Measurements from ENCODE around the gene MRFAP1L1.
A peak's percentile ranks its signal among the peaks of the same experiment; 100 is the strongest.
"Not testable (repeated sequence)": the region's sequence is repeated elsewhere in the genome, so short reads cannot be mapped to it uniquely, and the experiment has no call there.

Gene MRFAP1L1

GRCh38 chr4:6730603-6731317, 21.1 kb upstream of the MRFAP1L1 start:
- DNase-seq: no peak
- H3K4me1 Mint-ChIP-seq (ENCODE audit: low read depth in 2 of 2): no peaks in the 10 kb centered on the region

GRCh38 chr4:6728320-6729029, 18.8 kb upstream of the MRFAP1L1 start:
- H3K4me3 Mint-ChIP-seq: no peak overlapping the region
- peak overlapping the region in 1 of 2 donors; percentile 58 for H3K27ac Mint-ChIP-seq
- ATAC-seq (replicated peaks) (no peak), DNase-seq (no peak)
- no peaks in the 10 kb centered on the region for H3K4me1 Mint-ChIP-seq (ENCODE audit: low read depth in 2 of 2)
- peaks cover 2% of the 10 kb centered on the region for H3K36me3 Mint-ChIP-seq (ENCODE audit: insufficient read depth)
- H3K9me3 Mint-ChIP-seq: no peaks in the 10 kb centered on the region
- peaks cover 0 to 3% of the 10 kb centered on the region in 2 donors for H3K27me3 Mint-ChIP-seq

More at GRCh38 chr4:6730603-6731317, 21.1 kb upstream of the MRFAP1L1 start:
- no peak for ATAC-seq (replicated peaks)
- Mint-ChIP-seq H3K36me3 (ENCODE audit: insufficient read depth) (no peaks in the 10 kb centered on the region), H3K27me3 (peaks cover 0 to 17% of the 10 kb centered on the region in 2 donors), H3K9me3 (no peaks in the 10 kb centered on the region), H3K4me3 (no peak overlapping the region), H3K27ac (no peak overlapping the region)

- Mint-ChIP-seq H3K4me1 (ENCODE audit: low read depth in 2 of 2) (no peaks in the 10 kb centered on the region), H3K4me3 (no peak overlapping the region), H3K27ac (peak overlapping the region in 1 of 2 donors; percentile 58), H3K9me3 (no peaks in the 10 kb centered on the region), H3K36me3 (ENCODE audit: insufficient read depth) (peaks cover 2% of the 10 kb centered on the region), H3K27me3 (no peaks in the 10 kb centered on the region)
- DNase-seq (no peak), ATAC-seq (replicated peaks) (no peak)
These were observed 18.2 kb upstream of the MRFAP1L1 start for GRCh38 chr4:6727943-6728250.

GRCh38 chr4:6727081-6727942, 17.6 kb upstream of the MRFAP1L1 start:
- ATAC-seq (replicated peaks) (no peak), DNase-seq (no peak)
- Mint-ChIP-seq H3K4me3 (no peak overlapping the region), H3K27me3 (no peaks in the 10 kb centered on the region), H3K27ac (no peak overlapping the region), H3K9me3 (no peaks in the 10 kb centered on the region), H3K36me3 (ENCODE audit: insufficient read depth) (peaks cover 2% of the 10 kb centered on the region), H3K4me1 (ENCODE audit: low read depth in 2 of 2) (no peaks in the 10 kb centered on the region)

GRCh38 chr4:6725427-6725961, 15.8 kb upstream of the MRFAP1L1 start:
- not testable (repeated sequence) for H3K27ac Mint-ChIP-seq; H3K4me1 Mint-ChIP-seq (ENCODE audit: low read depth in 2 of 2); H3K4me3 Mint-ChIP-seq; DNase-seq; ATAC-seq (replicated peaks); H3K27me3 Mint-ChIP-seq; H3K36me3 Mint-ChIP-seq (ENCODE audit: insufficient read depth); H3K9me3 Mint-ChIP-seq

- no peak for ATAC-seq (replicated peaks)
- H3K27ac Mint-ChIP-seq: no peak overlapping the region
These were observed 14.9 kb upstream of the MRFAP1L1 start for GRCh38 chr4:6724421-6725111.

GRCh38 chr4:6723851-6724250, 14.2 kb upstream of the MRFAP1L1 start:
- ATAC-seq (replicated peaks) (no peak), DNase-seq (no peak)
- H3K4me1 Mint-ChIP-seq (ENCODE audit: low read depth in 2 of 2): peaks cover 7 to 10% of the 10 kb centered on the region in 2 donors
- no peaks in the 10 kb centered on the region for H3K9me3 Mint-ChIP-seq
- H3K36me3 Mint-ChIP-seq (ENCODE audit: insufficient read depth): peaks cover 19% of the 10 kb centered on the region
- no peak overlapping the region for H3K4me3 Mint-ChIP-seq
- H3K27ac Mint-ChIP-seq: no peak overlapping the region
- no peaks in the 10 kb centered on the region for H3K27me3 Mint-ChIP-seq

More at GRCh38 chr4:6724421-6725111, 14.9 kb upstream of the MRFAP1L1 start:
- no peaks in the 10 kb centered on the region for H3K27me3 Mint-ChIP-seq
- H3K4me1 Mint-ChIP-seq (ENCODE audit: low read depth in 2 of 2): peaks cover 3 to 4% of the 10 kb centered on the region in 2 donors
- no peak overlapping the region for H3K4me3 Mint-ChIP-seq
- peaks cover 12% of the 10 kb centered on the region for H3K36me3 Mint-ChIP-seq (ENCODE audit: insufficient read depth)
- DNase-seq: no peak
- H3K9me3 Mint-ChIP-seq: no peaks in the 10 kb centered on the region

GRCh38 chr4:6722891-6723290, 13.2 kb upstream of the MRFAP1L1 start:
- ATAC-seq (replicated peaks) (no peak), DNase-seq (no peak)
- Mint-ChIP-seq H3K4me1 (ENCODE audit: low read depth in 2 of 2) (peaks cover 11 to 13% of the 10 kb centered on the region in 2 donors), H3K27ac (no peak overlapping the region), H3K36me3 (ENCODE audit: insufficient read depth) (peaks cover 26% of the 10 kb centered on the region), H3K27me3 (no peaks in the 10 kb centered on the region), H3K9me3 (no peaks in the 10 kb centered on the region), H3K4me3 (no peak overlapping the region)

- ATAC-seq (replicated peaks) (no peak), DNase-seq (no peak)
- peaks cover 11 to 17% of the 10 kb centered on the region in 2 donors for H3K4me1 Mint-ChIP-seq (ENCODE audit: low read depth in 2 of 2)
- H3K36me3 Mint-ChIP-seq (ENCODE audit: insufficient read depth): peaks cover 34% of the 10 kb centered on the region
- H3K27me3 Mint-ChIP-seq: no peaks in the 10 kb centered on the region
- H3K9me3 Mint-ChIP-seq: no peaks in the 10 kb centered on the region
- no peak overlapping the region for H3K4me3 Mint-ChIP-seq
- H3K27ac Mint-ChIP-seq: no peak overlapping the region
These were observed 11.5 kb upstream of the MRFAP1L1 start for GRCh38 chr4:6721121-6721520.

GRCh38 chr4:6720202-6720699, 10.6 kb upstream of the MRFAP1L1 start:
- Mint-ChIP-seq H3K9me3 (no peaks in the 10 kb centered on the region), H3K27ac (no peak overlapping the region), H3K4me3 (peak overlapping the region; percentile 65 to 70), H3K27me3 (no peaks in the 10 kb centered on the region), H3K4me1 (ENCODE audit: low read depth in 2 of 2) (peaks cover 17 to 24% of the 10 kb centered on the region in 2 donors), H3K36me3 (ENCODE audit: insufficient read depth) (peaks cover 41% of the 10 kb centered on the region)
- DNase-seq: peak; percentile 79 to 83 (median 81)
- ATAC-seq (replicated peaks): peak; percentile 27

GRCh38 chr4:6719611-6720179, 10.0 kb upstream of the MRFAP1L1 start:
- H3K27me3 Mint-ChIP-seq: no peaks in the 10 kb centered on the region
- no peak for DNase-seq
- no peak for ATAC-seq (replicated peaks)
- peaks cover 17 to 24% of the 10 kb centered on the region in 2 donors for H3K4me1 Mint-ChIP-seq (ENCODE audit: low read depth in 2 of 2)
- H3K27ac Mint-ChIP-seq: no peak overlapping the region
- peaks cover 41% of the 10 kb centered on the region for H3K36me3 Mint-ChIP-seq (ENCODE audit: insufficient read depth)
- no peaks in the 10 kb centered on the region for H3K9me3 Mint-ChIP-seq
- H3K4me3 Mint-ChIP-seq: peak overlapping the region; percentile 65 to 70

- ATAC-seq (replicated peaks) (no peak), DNase-seq (no peak)
- no peaks in the 10 kb centered on the region for H3K9me3 Mint-ChIP-seq
- H3K4me1 Mint-ChIP-seq (ENCODE audit: low read depth in 2 of 2): peaks cover 17 to 24% of the 10 kb centered on the region in 2 donors
- H3K4me3 Mint-ChIP-seq: peak overlapping the region; percentile 24 to 40
- peak overlapping the region; percentile 31 to 81 for H3K27ac Mint-ChIP-seq
- peaks cover 39% of the 10 kb centered on the region for H3K36me3 Mint-ChIP-seq (ENCODE audit: insufficient read depth)
- H3K27me3 Mint-ChIP-seq: no peaks in the 10 kb centered on the region
These were observed 9.4 kb upstream of the MRFAP1L1 start for GRCh38 chr4:6718932-6719610.
